ENCODE data around the gene FGF21.

FGF21 gene

GRCh38 chr19:48807590-48808308 is 52.4 kb downstream of the FGF21 start:
- H3K27me3 ChIP-seq (ENCODE audit: control insufficient read depth, insufficient read depth, low read length) = no peaks in the 10 kb centered on the region
- H3K4me1 ChIP-seq (ENCODE audit: control insufficient read depth, insufficient read depth, low read length) = no peaks in the 10 kb centered on the region
- H3K9ac ChIP-seq (ENCODE audit: low read length) = no peak overlapping the region
- H3K4me3 ChIP-seq (ENCODE audit: low read length) = peak overlapping the region; percentile 1
- no peaks in the 10 kb centered on the region for H3K36me3 ChIP-seq (ENCODE audit: control insufficient read depth, insufficient read depth, low read length)
- H3K27ac ChIP-seq (ENCODE audit: low read depth, low read length) = no peak overlapping the region
